Subcutaneous abdominal adipose tissue (tissue), 5 donors: Measurements from ENCODE around the gene TMTC4.

Experiments
- H3K27ac ChIP-seq: one replicate; pipeline ENCODE4 v1.7.0; 2013; ENCODE audit warnings: low read depth, mild to moderate bottlenecking, inconsistent platforms, low read length, moderate library complexity
- H3K27me3 ChIP-seq, 5 donors: one replicate each; pipeline ENCODE4 v1.7.0; 2013; ENCODE audit warnings: low read length in 5 of 5, inconsistent platforms in 1 of 5; ENCODE audit not compliant: control insufficient read depth in 5 of 5, insufficient read depth in 4 of 5
- H3K36me3 ChIP-seq, 5 donors: one replicate each; pipeline ENCODE4 v1.7.0; 2013; ENCODE audit warnings: low read length in 5 of 5; ENCODE audit not compliant: control insufficient read depth in 5 of 5, insufficient read depth in 5 of 5
- H3K4me1 ChIP-seq, 5 donors: one replicate each; pipeline ENCODE4 v1.7.0; 2013; ENCODE audit warnings: low read length in 5 of 5, mild to moderate bottlenecking in 3 of 5, moderate library complexity in 1 of 5; ENCODE audit not compliant: control insufficient read depth in 5 of 5, insufficient read depth in 5 of 5
- H3K4me3 ChIP-seq, 5 donors: one replicate each; pipeline ENCODE4 v1.7.0; 2013; ENCODE audit warnings: low read length in 5 of 5, low read depth in 1 of 5
- H3K9ac ChIP-seq, 5 donors: one replicate each; pipeline ENCODE4 v1.7.0; 2013; ENCODE audit warnings: low read length in 5 of 5, mild to moderate bottlenecking in 4 of 5, moderate library complexity in 3 of 5
- H3K9me3 ChIP-seq, 5 donors: one replicate each; pipeline ENCODE4 v1.7.0; 2013; ENCODE audit warnings: low read length in 5 of 5; ENCODE audit not compliant: control insufficient read depth in 5 of 5
- donor health status: healthy.
- donor health status: healthy.
- donor health status: healthy.
- donor health status: healthy.
- donor health status: healthy.

TMTC4 gene

GRCh38 chr13:100668408-100668807, 6.2 kb downstream of the TMTC4 start:
- peaks cover 2 to 8% (median 5%) of the 10 kb centered on the region in 5 donors for H3K4me1 ChIP-seq
- H3K36me3 ChIP-seq: peaks cover 9 to 56% (median 38%) of the 10 kb centered on the region in 5 donors

GRCh38 chr13:100667894-100668293, 6.7 kb downstream of the TMTC4 start:
- peaks cover 12 to 61% (median 43%) of the 10 kb centered on the region in 5 donors for H3K36me3 ChIP-seq
- H3K9me3 ChIP-seq: no peaks in the 10 kb centered on the region
- H3K27ac ChIP-seq: no peak overlapping the region
- H3K4me3 ChIP-seq: no peak overlapping the region
- H3K9ac ChIP-seq: no peak overlapping the region
- H3K4me1 ChIP-seq: peaks cover 0 to 3% (median 0%) of the 10 kb centered on the region in 5 donors
- no peaks in the 10 kb centered on the region for H3K27me3 ChIP-seq

More at GRCh38 chr13:100668408-100668807, 6.2 kb downstream of the TMTC4 start:
- H3K27ac ChIP-seq: no peak overlapping the region
- no peaks in the 10 kb centered on the region for H3K27me3 ChIP-seq
- no peak overlapping the region for H3K9ac ChIP-seq
- no peaks in the 10 kb centered on the region for H3K9me3 ChIP-seq
- H3K4me3 ChIP-seq: no peak overlapping the region

- H3K4me3 ChIP-seq: no peak overlapping the region
- no peak overlapping the region for H3K27ac ChIP-seq
- no peak overlapping the region for H3K9ac ChIP-seq
- no peaks in the 10 kb centered on the region for H3K9me3 ChIP-seq
- H3K4me1 ChIP-seq: no peaks in the 10 kb centered on the region
- peaks cover 14 to 75% (median 57%) of the 10 kb centered on the region in 5 donors for H3K36me3 ChIP-seq
- no peaks in the 10 kb centered on the region for H3K27me3 ChIP-seq
Measured at GRCh38 chr13:100666124-100666523, 8.5 kb downstream of the TMTC4 start.

GRCh38 chr13:100665403-100665802, 9.2 kb downstream of the TMTC4 start:
- Histone ChIP-seq H3K9ac (no peak overlapping the region), H3K4me1 (no peaks in the 10 kb centered on the region), H3K4me3 (no peak overlapping the region), H3K36me3 (peaks cover 14 to 81% (median 62%) of the 10 kb centered on the region in 5 donors), H3K27me3 (no peaks in the 10 kb centered on the region), H3K27ac (no peak overlapping the region), H3K9me3 (no peaks in the 10 kb centered on the region)

GRCh38 chr13:100664171-100664900, 10.3 kb downstream of the TMTC4 start:
- Histone ChIP-seq H3K36me3 (peaks cover 14 to 83% (median 68%) of the 10 kb centered on the region in 5 donors), H3K9me3 (no peaks in the 10 kb centered on the region), H3K4me1 (no peaks in the 10 kb centered on the region)

GRCh38 chr13:100662468-100663211, 12.0 kb downstream of the TMTC4 start:
- no peaks in the 10 kb centered on the region for H3K9me3 ChIP-seq
- H3K27me3 ChIP-seq: no peaks in the 10 kb centered on the region
- H3K9ac ChIP-seq: no peak overlapping the region
- H3K36me3 ChIP-seq: peaks cover 13 to 81% (median 61%) of the 10 kb centered on the region in 5 donors
- H3K4me3 ChIP-seq: no peak overlapping the region
- H3K4me1 ChIP-seq: no peaks in the 10 kb centered on the region
- H3K27ac ChIP-seq: no peak overlapping the region

More at GRCh38 chr13:100664171-100664900, 10.3 kb downstream of the TMTC4 start:
- Histone ChIP-seq H3K4me3 (no peak overlapping the region), H3K9ac (no peak overlapping the region), H3K27ac (no peak overlapping the region), H3K27me3 (no peaks in the 10 kb centered on the region)

- Histone ChIP-seq H3K9ac (no peak overlapping the region), H3K4me3 (no peak overlapping the region), H3K4me1 (no peaks in the 10 kb centered on the region), H3K9me3 (no peaks in the 10 kb centered on the region), H3K27me3 (no peaks in the 10 kb centered on the region), H3K36me3 (peaks cover 17 to 80% (median 61%) of the 10 kb centered on the region in 5 donors), H3K27ac (no peak overlapping the region)
Measured at GRCh38 chr13:100660761-100661160, 13.8 kb downstream of the TMTC4 start.

- no peak overlapping the region for H3K9ac ChIP-seq
- no peaks in the 10 kb centered on the region for H3K9me3 ChIP-seq
- H3K4me1 ChIP-seq: no peaks in the 10 kb centered on the region
- H3K27ac ChIP-seq: no peak overlapping the region
- no peak overlapping the region for H3K4me3 ChIP-seq
- peaks cover 17 to 77% (median 61%) of the 10 kb centered on the region in 5 donors for H3K36me3 ChIP-seq
- no peaks in the 10 kb centered on the region for H3K27me3 ChIP-seq
Measured at GRCh38 chr13:100659578-100659977, 15.0 kb downstream of the TMTC4 start.

GRCh38 chr13:100658363-100658762, 16.2 kb downstream of the TMTC4 start:
- H3K36me3 ChIP-seq: peaks cover 17 to 74% (median 56%) of the 10 kb centered on the region in 5 donors
- no peaks in the 10 kb centered on the region for H3K27me3 ChIP-seq
- H3K4me1 ChIP-seq: no peaks in the 10 kb centered on the region
- no peaks in the 10 kb centered on the region for H3K9me3 ChIP-seq
- H3K9ac ChIP-seq: no peak overlapping the region
- no peak overlapping the region for H3K27ac ChIP-seq
- no peak overlapping the region for H3K4me3 ChIP-seq

- Histone ChIP-seq H3K4me3 (no peak overlapping the region), H3K9ac (no peak overlapping the region), H3K27me3 (no peaks in the 10 kb centered on the region), H3K36me3 (peaks cover 14 to 74% (median 54%) of the 10 kb centered on the region in 5 donors), H3K27ac (no peak overlapping the region), H3K4me1 (no peaks in the 10 kb centered on the region), H3K9me3 (no peaks in the 10 kb centered on the region)
Measured at GRCh38 chr13:100657881-100658315, 16.7 kb downstream of the TMTC4 start.
